HG02973 (cell line): Measurements from ENCODE around the gene ZNF787.
A peak's percentile ranks its signal among the peaks of the same experiment; 100 is the strongest.

Experiments used
- ATAC-seq: cut with Tn5 transposase; IDR thresholded peaks from one replicate; pipeline ENCODE4 v1.9.1; 2021; ENCODE audit warnings: moderate library complexity; ENCODE audit not compliant: unreplicated experiment

ZNF787 gene

DNA sequence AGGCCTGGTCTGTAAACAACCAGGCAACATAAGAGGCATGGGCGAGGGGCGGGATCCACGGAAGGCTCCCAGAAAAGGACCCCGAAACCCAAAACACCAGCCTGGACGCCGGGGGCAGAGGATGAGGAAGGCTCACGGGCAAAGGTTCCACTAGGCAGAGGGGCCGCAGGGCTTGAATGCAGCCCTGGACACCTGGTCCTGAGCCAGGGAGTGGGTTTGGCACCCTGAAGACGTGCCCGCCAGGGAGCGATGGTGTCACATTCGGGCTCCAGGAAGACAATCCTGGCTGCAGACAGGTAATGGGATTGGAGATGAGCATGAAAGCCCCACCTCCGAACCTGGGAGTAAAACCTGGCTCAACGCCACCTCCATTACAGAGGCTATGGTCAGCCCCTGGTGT is 31.8 kb downstream of the ZNF787 start:
- no peak for ATAC-seq

- ATAC-seq: no peak
Measured at GRCh38 chr19:56088497-56089215, 32.4 kb downstream of the ZNF787 start.

DNA sequence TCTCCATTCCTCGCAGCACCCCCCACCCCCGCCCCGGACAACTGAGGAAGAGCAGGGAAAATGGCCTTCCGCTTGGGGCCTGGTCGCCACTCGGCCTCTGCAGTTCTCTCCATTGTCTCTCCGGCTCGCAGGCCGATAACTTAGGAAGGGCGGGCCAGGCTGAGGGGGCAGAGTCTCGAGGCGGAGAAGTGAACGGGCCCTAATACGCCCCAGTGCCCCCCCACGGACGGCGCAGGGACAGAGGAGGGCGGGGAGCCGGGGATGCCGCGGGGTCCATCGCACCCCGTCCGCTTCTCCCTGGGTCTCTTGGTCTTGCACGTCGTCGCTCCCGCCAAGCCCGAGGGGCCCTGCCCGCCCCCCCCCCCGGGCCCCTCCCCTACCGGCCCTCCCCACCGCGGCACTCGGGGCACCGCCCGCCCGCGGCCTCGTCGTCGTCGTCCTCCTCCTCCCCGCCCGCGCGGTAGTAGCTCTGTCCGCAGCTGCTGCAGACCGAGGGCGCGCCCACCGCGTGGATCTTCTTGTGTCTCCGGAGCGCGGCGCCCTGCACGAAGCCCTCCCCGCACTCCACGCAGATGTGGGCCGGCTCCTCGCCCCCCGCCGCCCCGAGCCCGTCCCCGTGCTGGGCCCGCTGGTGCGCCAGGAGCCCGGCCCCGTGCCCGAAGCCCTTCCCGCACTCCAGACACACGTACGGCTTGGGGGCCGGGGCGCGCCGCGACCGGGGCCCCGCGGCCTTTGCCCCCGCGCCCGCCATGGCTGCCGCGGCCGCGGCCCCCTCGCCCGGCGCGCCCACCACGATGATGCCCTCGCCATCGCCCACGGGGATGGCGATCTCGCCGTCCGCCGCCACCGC is 33.2 kb downstream of the ZNF787 start:
- no peak for ATAC-seq

- ATAC-seq: no peak
Measured at GRCh38 chr19:56086671-56087430, 34.2 kb downstream of the ZNF787 start.

GRCh38 chr19:56085571-56086275 is 35.4 kb downstream of the ZNF787 start:
- ATAC-seq: no peak

- no peak for ATAC-seq
Measured at GRCh38 chr19:56084835-56085536, 36.1 kb downstream of the ZNF787 start.

- no peak for ATAC-seq
Measured at GRCh38 chr19:56083668-56084067, 37.4 kb downstream of the ZNF787 start.

- peak; percentile 69 for ATAC-seq
Measured at GRCh38 chr19:56080669-56081401, 40.3 kb downstream of the ZNF787 start.

DNA sequence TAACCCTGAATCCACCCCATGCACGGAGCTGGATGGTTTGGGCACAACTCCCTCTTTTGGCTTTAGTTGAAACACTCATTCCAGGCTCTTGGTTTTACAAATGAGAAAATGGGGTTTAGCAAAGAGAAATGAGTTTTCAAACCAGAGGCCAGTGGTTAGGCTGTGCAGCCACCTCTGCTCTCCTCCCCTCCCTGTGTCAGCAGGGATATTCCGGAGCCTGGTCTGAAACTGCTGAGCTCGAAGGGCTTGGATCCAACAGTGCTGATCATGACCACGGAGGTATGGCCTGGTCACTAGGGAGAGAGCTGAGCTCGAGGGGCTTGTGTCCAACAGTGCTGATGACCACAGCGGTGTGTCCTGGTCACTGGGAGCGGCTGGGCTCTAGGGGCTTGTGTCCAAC is 41.5 kb downstream of the ZNF787 start:
- no peak for ATAC-seq

GRCh38 chr19:56076498-56076897 is 44.6 kb downstream of the ZNF787 start:
- ATAC-seq: no peak

GRCh38 chr19:56071151-56071550 is 49.9 kb downstream of the ZNF787 start:
- no peak for ATAC-seq

DNA sequence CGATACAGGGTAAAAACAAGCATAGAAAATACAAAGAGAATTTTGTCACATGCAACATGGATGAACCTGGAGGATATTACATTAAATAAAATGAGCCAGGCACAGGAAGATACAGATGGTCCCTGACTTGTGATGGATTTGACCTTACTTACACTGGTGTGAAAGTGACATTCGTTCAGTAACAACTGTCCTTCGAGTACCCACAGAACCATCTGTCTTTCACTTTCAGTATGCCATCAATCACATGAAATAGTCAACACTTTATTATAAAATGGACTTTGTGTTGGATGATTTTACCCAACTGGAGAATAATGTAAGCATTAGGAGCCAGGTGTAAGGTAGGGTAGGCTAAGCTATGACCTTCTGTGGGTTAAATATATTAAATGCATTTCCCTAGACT is 51.5 kb downstream of the ZNF787 start:
- ATAC-seq: no peak

- peak; percentile 56 for ATAC-seq
Measured at GRCh38 chr19:56066152-56067023, 54.7 kb downstream of the ZNF787 start.

- ATAC-seq: no peak
Measured at GRCh38 chr19:56053596-56053995, 67.5 kb downstream of the ZNF787 start.
